Activated CD8-positive, alpha-beta memory T cell treated with anti-CD3 and anti-CD28 coated beads, Interleukin-2, amount 10 ng/mL, durations not matched to agents 7 days and 5 days (primary cell): ENCODE data around the gene SORCS2. TPM values are rescaled to one million over a fixed set of nuclear protein-coding genes. Genes with fewer than 3 reads are reported as not detected.

Experiments
- ATAC-seq: fragments of 150-1000 bp; cut with Tn5 transposase; one replicate; pipeline ENCODE4 v1.10.0; 2021; ENCODE audit warnings: moderate library complexity
- CTCF ChIA-PET: fragments of 350-600 bp; sonication (Branson Sonifier 250); formaldehyde crosslinking; loops from one replicate; lab custom pipeline; 2021; ENCODE audit warnings: antibody characterized with exemption; lab: Charles Lee
- DNase-seq: peaks from one replicate; pipeline ENCODE4 v3.0.0-alpha.2; 2020
- H3K27ac Mint-ChIP-seq: one replicate; pipeline ENCODE4 v1.8.0; 2021; ENCODE audit warnings: mild to moderate bottlenecking, mixed read lengths
- H3K27me3 Mint-ChIP-seq: one replicate; pipeline ENCODE4 v1.8.0; 2021; ENCODE audit warnings: mixed read lengths
- H3K36me3 Mint-ChIP-seq: one replicate; pipeline ENCODE4 v1.8.0; 2021; ENCODE audit warnings: mild to moderate bottlenecking, mixed read lengths
- H3K4me1 Mint-ChIP-seq: one replicate; pipeline ENCODE4 v1.8.0; 2021; ENCODE audit warnings: mixed read lengths
- H3K4me3 Mint-ChIP-seq: one replicate; pipeline ENCODE4 v1.8.0; 2021; ENCODE audit warnings: mild to moderate bottlenecking, moderate library complexity, mixed read lengths
- H3K9me3 Mint-ChIP-seq: one replicate; pipeline ENCODE4 v1.8.0; 2022; ENCODE audit warnings: low read depth, mixed read lengths
- total RNA-seq, 2 experiments: library from RNA; stranded (reverse); gene quantifications; one replicate each; pipeline ENCODE4 v1.2.3, GENCODE V29; 2021

Gene SORCS2
- total RNA-seq, 2 experiments from 2014 or later, result 0.05 to 0.06 TPM

DNA sequence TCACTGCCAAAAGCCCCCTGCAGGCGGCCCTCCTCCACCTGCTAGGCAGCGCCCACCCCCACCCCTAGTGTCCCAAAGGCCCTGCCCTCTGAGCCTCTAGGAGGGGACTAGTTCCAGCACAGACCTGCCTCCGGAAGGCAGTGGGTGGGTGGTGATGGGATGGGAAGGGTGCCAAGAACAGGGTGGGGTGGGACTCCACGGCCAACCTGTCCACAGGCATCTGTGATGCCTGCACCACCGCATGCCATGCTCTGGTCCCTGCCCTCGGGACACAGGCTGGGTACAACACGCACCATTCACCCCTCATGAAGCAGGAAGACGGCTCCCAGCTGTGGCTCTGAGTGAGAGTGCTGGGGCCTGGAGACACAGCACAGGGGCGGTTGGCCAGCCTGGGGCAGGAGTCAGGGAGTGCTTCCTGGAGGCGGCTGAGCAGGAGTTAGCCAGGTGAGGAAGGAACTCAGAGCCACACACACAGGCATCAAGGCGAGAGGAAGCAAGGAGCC, 485.5 kb downstream of the SORCS2 start:
- CTCF ChIA-PET, result no interaction called here
- Mint-ChIP-seq H3K9me3 (no peaks in the 10 kb centered on the region), H3K4me1 (no peaks in the 10 kb centered on the region), H3K36me3 (no peaks in the 10 kb centered on the region), H3K27me3 (peaks cover 7% of the 10 kb centered on the region), H3K27ac (no peak overlapping the region), H3K4me3 (no peak overlapping the region)
- no peak for ATAC-seq
- no peak for DNase-seq

- Mint-ChIP-seq H3K27ac (no peak overlapping the region), H3K9me3 (no peaks in the 10 kb centered on the region), H3K27me3 (peaks cover 5% of the 10 kb centered on the region), H3K36me3 (no peaks in the 10 kb centered on the region), H3K4me3 (no peak overlapping the region), H3K4me1 (no peaks in the 10 kb centered on the region)
- DNase-seq (no peak), ATAC-seq (no peak)
- CTCF ChIA-PET, result no interaction called here
Observed at GRCh38 chr4:7678318-7678852, 486.0 kb downstream of the SORCS2 start.

DNA sequence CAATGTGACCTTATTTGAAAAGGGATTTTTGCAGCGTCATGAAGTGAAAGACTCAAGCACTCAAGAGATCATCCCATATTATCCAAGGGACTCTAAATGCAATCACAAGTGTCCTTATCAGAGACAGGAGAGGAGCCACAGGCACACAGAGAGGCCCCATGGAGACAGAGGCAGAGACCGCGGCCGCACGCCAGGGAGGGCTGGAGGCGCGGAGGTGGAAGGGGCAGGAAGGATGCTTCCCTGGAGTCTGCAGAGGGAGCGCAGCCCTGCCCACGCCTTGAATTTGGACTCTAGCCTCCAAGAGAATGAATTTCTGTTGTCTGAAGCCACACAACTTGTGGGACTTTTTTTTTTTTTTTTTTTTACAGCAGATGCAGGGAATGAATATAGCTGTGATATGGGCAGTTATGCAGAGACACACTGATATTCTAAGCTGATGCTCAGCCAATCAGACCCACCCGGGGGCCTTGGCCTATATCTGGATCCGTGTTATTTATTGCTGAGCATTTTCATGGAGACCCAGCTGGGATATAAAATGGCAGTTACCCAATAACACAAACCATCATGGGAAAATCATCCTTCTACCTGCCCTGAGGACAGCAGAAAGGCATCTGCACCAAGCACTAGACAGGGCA, 487.2 kb downstream of the SORCS2 start:
- CTCF ChIA-PET, result no interaction called here
- peaks cover 4% of the 10 kb centered on the region for H3K4me1 Mint-ChIP-seq
- peaks cover 5% of the 10 kb centered on the region for H3K27me3 Mint-ChIP-seq
- DNase-seq (no peak), ATAC-seq (no peak)
- H3K36me3 Mint-ChIP-seq, result no peaks in the 10 kb centered on the region
- no peaks in the 10 kb centered on the region for H3K9me3 Mint-ChIP-seq
- no peak overlapping the region for H3K27ac Mint-ChIP-seq
- H3K4me3 Mint-ChIP-seq, result no peak overlapping the region

DNA sequence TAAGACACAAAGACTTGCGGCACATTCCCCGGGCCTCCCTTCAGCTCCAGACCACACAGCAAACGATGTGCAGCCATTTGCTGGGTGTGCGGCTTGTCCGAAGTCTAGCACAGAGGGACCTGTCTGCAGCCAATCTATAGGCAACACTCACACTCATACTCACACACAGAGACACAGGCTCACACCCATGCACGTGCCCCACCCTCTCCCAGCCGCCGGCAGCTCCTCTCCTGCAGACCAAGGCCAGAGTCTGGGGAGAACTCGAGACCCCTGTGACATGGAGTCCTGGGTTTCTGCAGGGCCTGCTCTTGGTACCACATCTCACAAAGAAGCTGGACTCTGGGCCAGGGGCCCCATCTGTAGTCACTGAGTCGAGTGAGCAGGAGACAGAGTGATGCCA, 487.8 kb downstream of the SORCS2 start:
- Mint-ChIP-seq H3K36me3 (no peaks in the 10 kb centered on the region), H3K4me3 (no peak overlapping the region), H3K27me3 (peaks cover 8% of the 10 kb centered on the region), H3K27ac (no peak overlapping the region), H3K4me1 (peaks cover 4% of the 10 kb centered on the region), H3K9me3 (no peaks in the 10 kb centered on the region)
- CTCF ChIA-PET, result no interaction called here
- DNase-seq (no peak), ATAC-seq (no peak)

DNA sequence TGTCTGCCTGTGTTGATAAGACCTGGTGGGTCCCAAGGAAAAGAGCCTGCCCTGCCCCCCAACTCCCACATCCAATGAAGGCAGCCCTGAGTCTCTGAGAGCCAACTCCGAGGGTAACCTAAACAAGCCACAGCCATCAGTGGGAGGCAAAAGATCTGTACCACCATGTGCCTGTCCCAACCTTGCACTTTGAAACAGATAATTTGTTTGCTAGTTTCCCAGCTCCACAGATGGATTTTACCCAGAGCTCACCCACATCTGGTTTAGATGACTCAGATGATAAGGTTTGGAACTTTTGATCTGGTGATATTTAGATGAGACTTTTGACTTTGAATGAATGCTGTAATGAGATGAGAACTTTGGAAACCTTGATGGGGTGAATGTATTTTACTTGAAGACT, 488.4 kb downstream of the SORCS2 start:
- no peak overlapping the region for H3K4me3 Mint-ChIP-seq
- no peaks in the 10 kb centered on the region for H3K9me3 Mint-ChIP-seq
- H3K27ac Mint-ChIP-seq, result no peak overlapping the region
- DNase-seq (no peak), ATAC-seq (no peak)
- CTCF ChIA-PET, result interaction anchor here (1.3 kb wide), 1 partner anchor 121 kb away, joined by 4 read pairs; no protein-coding TSS in a partner anchor
- no peaks in the 10 kb centered on the region for H3K36me3 Mint-ChIP-seq
- H3K4me1 Mint-ChIP-seq, result peaks cover 4% of the 10 kb centered on the region
- peaks cover 10% of the 10 kb centered on the region for H3K27me3 Mint-ChIP-seq

- H3K4me1 Mint-ChIP-seq, result peaks cover 4% of the 10 kb centered on the region
- H3K9me3 Mint-ChIP-seq, result no peaks in the 10 kb centered on the region
- no peak overlapping the region for H3K27ac Mint-ChIP-seq
- CTCF ChIA-PET, result no interaction called here
- H3K27me3 Mint-ChIP-seq, result peaks cover 10% of the 10 kb centered on the region
- ATAC-seq (no peak), DNase-seq (no peak)
- no peaks in the 10 kb centered on the region for H3K36me3 Mint-ChIP-seq
- no peak overlapping the region for H3K4me3 Mint-ChIP-seq
Observed at GRCh38 chr4:7683126-7683703, 490.9 kb downstream of the SORCS2 start.

DNA sequence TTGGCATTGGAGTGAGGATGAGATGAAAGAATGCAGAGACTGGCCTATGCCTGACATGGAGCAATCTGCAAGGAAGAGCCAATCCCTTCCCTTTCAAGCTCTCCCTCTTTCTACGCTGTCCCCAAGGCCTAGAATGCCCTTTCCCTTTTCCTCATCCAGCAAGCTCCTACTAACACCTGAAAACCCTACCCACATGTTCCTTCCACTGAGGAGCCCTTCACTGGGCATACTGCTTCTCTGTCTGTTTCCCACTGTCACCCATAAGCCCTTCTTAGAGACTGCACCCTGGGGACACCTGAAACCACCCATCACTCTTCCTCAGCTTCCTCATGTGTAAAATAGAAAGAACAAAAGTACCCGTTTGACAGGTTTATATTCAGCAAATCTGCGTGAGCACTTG, 492.0 kb downstream of the SORCS2 start:
- H3K27me3 Mint-ChIP-seq, result peaks cover 10% of the 10 kb centered on the region
- H3K9me3 Mint-ChIP-seq, result no peaks in the 10 kb centered on the region
- CTCF ChIA-PET, result no interaction called here
- no peak overlapping the region for H3K27ac Mint-ChIP-seq
- H3K36me3 Mint-ChIP-seq, result no peaks in the 10 kb centered on the region
- no peak overlapping the region for H3K4me3 Mint-ChIP-seq
- no peak for ATAC-seq
- H3K4me1 Mint-ChIP-seq, result peaks cover 4% of the 10 kb centered on the region
- no peak for DNase-seq

DNA sequence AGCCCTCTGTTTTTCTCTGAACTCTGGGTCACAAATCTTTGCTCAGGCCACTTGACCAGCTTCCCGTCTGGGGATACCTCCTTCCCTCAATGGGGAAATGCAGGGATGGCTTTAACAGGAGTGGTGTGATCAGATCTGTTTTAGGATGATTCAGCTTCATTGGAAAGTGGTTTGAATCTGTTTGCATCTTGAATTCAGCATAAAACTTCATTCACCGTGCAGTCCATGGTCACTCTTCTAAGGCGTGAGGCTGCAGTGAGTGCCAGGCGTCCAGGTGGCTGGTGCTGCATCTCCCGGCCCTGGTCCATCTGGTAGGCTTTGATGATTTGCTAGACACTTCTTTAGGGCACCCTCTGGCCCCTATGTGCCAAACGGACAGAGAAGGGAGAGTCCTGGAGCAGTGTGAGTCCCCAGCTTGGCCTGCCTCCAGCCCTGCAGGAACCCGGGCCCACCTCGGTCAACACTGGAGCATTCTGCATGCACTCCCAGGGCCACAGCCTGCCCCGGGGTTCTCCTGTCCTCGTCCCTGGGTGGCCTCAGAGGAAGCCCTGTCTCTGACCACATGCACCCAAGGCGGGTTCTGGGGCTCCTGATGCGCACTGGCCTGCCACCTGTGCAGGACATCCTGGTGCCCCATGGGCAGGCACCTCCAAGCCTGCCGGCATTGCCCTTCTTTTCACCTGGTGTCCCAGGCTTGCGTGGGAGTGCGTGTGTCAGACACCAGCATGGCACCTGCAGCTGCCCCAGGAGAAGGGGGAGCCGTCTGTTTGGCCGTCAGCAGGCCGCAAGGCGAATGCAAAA, 493.9 kb downstream of the SORCS2 start:
- H3K4me3 Mint-ChIP-seq, result no peak overlapping the region

GRCh38 chr4:7687006-7687405, 494.7 kb downstream of the SORCS2 start:
- Mint-ChIP-seq H3K27ac (no peak overlapping the region), H3K4me1 (peaks cover 4% of the 10 kb centered on the region), H3K36me3 (no peaks in the 10 kb centered on the region), H3K9me3 (no peaks in the 10 kb centered on the region), H3K27me3 (peaks cover 5% of the 10 kb centered on the region), H3K4me3 (no peak overlapping the region)
- no peak for ATAC-seq
- CTCF ChIA-PET, result no interaction called here
- no peak for DNase-seq

More for the DNA sequence above, 493.9 kb downstream of the SORCS2 start:
- no peaks in the 10 kb centered on the region for H3K36me3 Mint-ChIP-seq
- H3K4me1 Mint-ChIP-seq, result peaks cover 4% of the 10 kb centered on the region
- no peak for ATAC-seq
- H3K9me3 Mint-ChIP-seq, result no peaks in the 10 kb centered on the region
- H3K27ac Mint-ChIP-seq, result no peak overlapping the region
- CTCF ChIA-PET, result no interaction called here
- no peak for DNase-seq
- peaks cover 6% of the 10 kb centered on the region for H3K27me3 Mint-ChIP-seq

DNA sequence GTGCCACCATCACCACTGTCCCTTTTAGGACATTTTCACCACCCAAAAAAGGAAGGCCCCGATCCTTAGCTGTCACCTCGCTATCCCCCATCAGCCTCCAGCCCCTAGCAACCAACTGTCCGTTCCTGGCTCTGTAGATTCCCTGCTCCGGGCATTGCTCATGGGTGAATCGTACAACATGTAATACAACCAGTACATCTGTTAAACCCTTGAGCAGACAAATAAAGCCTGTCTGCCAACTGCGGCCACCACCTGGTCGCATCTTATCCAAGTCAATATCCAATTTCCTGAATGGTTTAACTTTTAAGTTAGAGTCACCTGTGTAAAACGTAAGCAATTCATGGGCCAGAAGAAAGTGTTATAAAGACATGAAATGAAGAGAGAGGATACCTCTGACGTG, 495.5 kb downstream of the SORCS2 start:
- H3K27me3 Mint-ChIP-seq, result peaks cover 5% of the 10 kb centered on the region
- H3K9me3 Mint-ChIP-seq, result no peaks in the 10 kb centered on the region
- H3K27ac Mint-ChIP-seq, result no peak overlapping the region
- ATAC-seq (no peak), DNase-seq (no peak)
- peaks cover 4% of the 10 kb centered on the region for H3K4me1 Mint-ChIP-seq
- CTCF ChIA-PET, result no interaction called here
- H3K36me3 Mint-ChIP-seq, result no peaks in the 10 kb centered on the region
- no peak overlapping the region for H3K4me3 Mint-ChIP-seq

- no peaks in the 10 kb centered on the region for H3K4me1 Mint-ChIP-seq
- no peak overlapping the region for H3K4me3 Mint-ChIP-seq
- ATAC-seq (no peak), DNase-seq (no peak)
- no peak overlapping the region for H3K27ac Mint-ChIP-seq
- no peaks in the 10 kb centered on the region for H3K9me3 Mint-ChIP-seq
- CTCF ChIA-PET, result no interaction called here
- H3K27me3 Mint-ChIP-seq, result peaks cover 3% of the 10 kb centered on the region
- no peaks in the 10 kb centered on the region for H3K36me3 Mint-ChIP-seq
Observed at GRCh38 chr4:7689773-7690693, 497.7 kb downstream of the SORCS2 start.

GRCh38 chr4:7691061-7691460, 498.7 kb downstream of the SORCS2 start:
- H3K27ac Mint-ChIP-seq, result no peak overlapping the region
- DNase-seq (no peak), ATAC-seq (no peak)
- no peaks in the 10 kb centered on the region for H3K27me3 Mint-ChIP-seq
- H3K9me3 Mint-ChIP-seq, result no peaks in the 10 kb centered on the region
- H3K36me3 Mint-ChIP-seq, result no peaks in the 10 kb centered on the region
- H3K4me1 Mint-ChIP-seq, result no peaks in the 10 kb centered on the region
- H3K4me3 Mint-ChIP-seq, result no peak overlapping the region
- CTCF ChIA-PET, result no interaction called here

DNA sequence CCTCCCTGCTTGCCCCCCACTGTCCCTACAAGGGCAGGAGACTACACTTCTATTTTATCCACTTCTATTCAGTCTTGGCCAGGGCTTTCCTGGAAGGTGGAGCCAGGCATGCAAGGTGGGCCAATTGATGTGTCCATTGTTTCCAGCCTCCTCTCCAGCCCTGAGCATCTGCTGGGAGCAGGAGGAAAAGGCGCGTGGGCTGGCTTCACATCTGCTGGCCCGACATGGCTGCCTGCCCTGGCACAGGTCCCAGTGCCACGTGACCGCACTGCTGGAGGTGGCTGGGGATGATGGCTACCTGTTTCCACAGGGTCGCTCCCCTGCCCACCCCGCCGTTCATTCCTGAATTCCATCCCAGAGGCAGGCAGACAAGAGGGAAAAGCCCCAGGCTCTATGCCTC, 499.6 kb downstream of the SORCS2 start:
- H3K9me3 Mint-ChIP-seq, result no peaks in the 10 kb centered on the region
- H3K4me3 Mint-ChIP-seq, result no peak overlapping the region
- H3K27ac Mint-ChIP-seq, result no peak overlapping the region
- ATAC-seq (no peak), DNase-seq (no peak)
- H3K4me1 Mint-ChIP-seq, result no peaks in the 10 kb centered on the region
- H3K36me3 Mint-ChIP-seq, result no peaks in the 10 kb centered on the region
- CTCF ChIA-PET, result no interaction called here
- no peaks in the 10 kb centered on the region for H3K27me3 Mint-ChIP-seq
